HepG2 (cell line): ENCODE results near the gene TTC1.

ENCODE experiments used
- FOXM1 ChIP-seq: sonication (generic); formaldehyde crosslinking; IDR thresholded peaks from 2 replicates; pipeline ENCODE4 v1.5.0; 2020; ENCODE audit warnings: missing genetic modification reagents
- HCFC1 ChIP-seq: fragments of 150-350 bp; IDR thresholded peaks from 2 replicates; pipeline ENCODE4 v1.6.1; 2014; ENCODE audit warnings: low read depth, low read length
- IKZF4 ChIP-seq: sonication (generic); formaldehyde crosslinking; IDR thresholded peaks from 2 replicates; pipeline ENCODE4 v1.5.1; 2020; ENCODE audit warnings: borderline replicate concordance, mild to moderate bottlenecking, low read depth, missing genetic modification reagents; ENCODE audit errors: not compliant biosample characterization
- MAFK ChIP-seq, 2 experiments: IDR thresholded peaks in 1 of 2; conservative IDR thresholded peaks in 1 of 2; 2 replicates each; pipeline ENCODE4 v1.6.1; 2011; ENCODE audit warnings: improper control_type of control experiment in 2 of 2, low read length in 2 of 2
- POLR2AphosphoS2 ChIP-seq: IDR thresholded peaks from 2 replicates; pipeline ENCODE4 v1.6.1; 2011; ENCODE audit warnings: low read depth, low read length, improper control_type of control experiment
- POLR2AphosphoS5 ChIP-seq: IDR thresholded peaks from 2 replicates; pipeline ENCODE4 v1.6.1; 2012; ENCODE audit warnings: low read depth, low read length
- SPEN ChIP-seq: sonication (generic); formaldehyde crosslinking; IDR thresholded peaks from 2 replicates; pipeline ENCODE4 v1.5.1; 2020; ENCODE audit warnings: low read depth, mild to moderate bottlenecking, missing genetic modification reagents
- TAF1 ChIP-seq: sonication (generic); formaldehyde crosslinking; IDR thresholded peaks from 2 replicates; pipeline ENCODE4 v1.4.0; 2020; ENCODE audit warnings: missing genetic modification reagents
- ZNF660 ChIP-seq: sonication (generic); formaldehyde crosslinking; IDR thresholded peaks from 2 replicates; pipeline ENCODE4 v1.5.1; 2020; ENCODE audit warnings: mild to moderate bottlenecking, low read depth, missing genetic modification reagents, borderline replicate concordance
- ZSCAN29 ChIP-seq: sonication (generic); formaldehyde crosslinking; conservative IDR thresholded peaks from 2 replicates; pipeline ENCODE4 v1.4.0; 2020; ENCODE audit warnings: mild to moderate bottlenecking, missing genetic modification reagents
- TF ChIP-seq, protein P1 (sequence below): sonication (generic); formaldehyde crosslinking; IDR thresholded peaks from 2 replicates; pipeline ENCODE4 v1.5.0; 2020; ENCODE audit warnings: mild to moderate bottlenecking, missing genetic modification reagents, moderate library complexity
- TF ChIP-seq, protein P2 (sequence below): sonication (generic); formaldehyde crosslinking; IDR thresholded peaks from 2 replicates; pipeline ENCODE4 v1.4.0; 2020; ENCODE audit warnings: missing genetic modification reagents, borderline replicate concordance
- TF ChIP-seq, protein P3 (sequence below): IDR thresholded peaks from 2 replicates; pipeline ENCODE4 v1.6.1; 2016; ENCODE audit warnings: missing genetic modification reagents, missing compliant biosample characterization
- TF ChIP-seq, protein P4 (sequence below): sonication (generic); formaldehyde crosslinking; IDR thresholded peaks from 2 replicates; pipeline ENCODE4 v1.4.0; 2020; ENCODE audit warnings: low read depth, mild to moderate bottlenecking, missing genetic modification reagents

DNA sequence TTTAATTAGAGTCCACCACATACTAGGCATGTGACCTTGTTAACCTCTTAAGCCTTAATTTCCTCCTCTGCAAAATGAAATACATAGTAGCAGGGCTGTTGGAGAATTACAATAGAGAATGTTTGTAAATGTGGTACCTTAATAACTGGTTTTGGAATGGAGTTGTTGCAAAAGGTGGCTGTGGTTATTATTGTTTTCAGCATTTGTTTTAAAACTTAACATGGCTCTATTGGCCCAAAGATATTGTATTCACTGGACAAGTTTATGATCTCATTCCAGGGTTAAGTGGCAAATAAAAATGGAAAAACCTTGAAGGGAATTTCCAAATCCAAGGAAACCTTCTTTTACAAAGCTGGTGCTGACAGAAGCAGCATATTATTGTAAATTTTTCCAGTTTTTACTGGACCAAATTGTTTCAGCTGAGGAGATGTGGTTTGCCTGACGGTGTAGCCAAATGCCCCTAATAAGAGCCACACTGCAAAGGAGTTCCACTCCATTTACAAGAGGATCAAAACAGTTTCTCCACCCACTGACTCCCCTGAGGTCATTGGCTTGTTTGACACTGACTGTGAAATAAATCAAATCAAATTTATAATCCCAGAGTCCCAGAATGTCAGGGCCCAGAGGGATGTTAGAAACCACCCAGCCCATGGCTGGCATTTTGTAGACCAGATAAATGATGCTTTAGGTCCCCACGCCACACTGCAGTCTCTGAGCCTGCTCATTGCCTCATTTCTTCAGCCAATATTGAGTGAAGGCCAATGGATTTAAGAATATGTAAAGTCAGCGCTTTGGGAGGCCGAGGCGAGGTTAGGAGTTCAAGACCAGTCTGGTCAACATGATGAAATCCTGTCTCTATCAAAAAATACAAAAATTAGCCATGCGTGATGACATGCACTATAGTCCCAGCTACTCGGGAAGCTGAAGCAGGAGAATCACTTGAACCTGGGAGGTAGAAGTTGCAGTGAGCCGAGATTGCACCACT, 47.5 kb upstream of the TTC1 start:
- TF ChIP-seq HCFC1: no peak
- TF ChIP-seq POLR2AphosphoS5: no peak
- TF ChIP-seq, protein P1, sequence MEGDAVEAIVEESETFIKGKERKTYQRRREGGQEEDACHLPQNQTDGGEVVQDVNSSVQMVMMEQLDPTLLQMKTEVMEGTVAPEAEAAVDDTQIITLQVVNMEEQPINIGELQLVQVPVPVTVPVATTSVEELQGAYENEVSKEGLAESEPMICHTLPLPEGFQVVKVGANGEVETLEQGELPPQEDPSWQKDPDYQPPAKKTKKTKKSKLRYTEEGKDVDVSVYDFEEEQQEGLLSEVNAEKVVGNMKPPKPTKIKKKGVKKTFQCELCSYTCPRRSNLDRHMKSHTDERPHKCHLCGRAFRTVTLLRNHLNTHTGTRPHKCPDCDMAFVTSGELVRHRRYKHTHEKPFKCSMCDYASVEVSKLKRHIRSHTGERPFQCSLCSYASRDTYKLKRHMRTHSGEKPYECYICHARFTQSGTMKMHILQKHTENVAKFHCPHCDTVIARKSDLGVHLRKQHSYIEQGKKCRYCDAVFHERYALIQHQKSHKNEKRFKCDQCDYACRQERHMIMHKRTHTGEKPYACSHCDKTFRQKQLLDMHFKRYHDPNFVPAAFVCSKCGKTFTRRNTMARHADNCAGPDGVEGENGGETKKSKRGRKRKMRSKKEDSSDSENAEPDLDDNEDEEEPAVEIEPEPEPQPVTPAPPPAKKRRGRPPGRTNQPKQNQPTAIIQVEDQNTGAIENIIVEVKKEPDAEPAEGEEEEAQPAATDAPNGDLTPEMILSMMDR: no peak
- TF ChIP-seq, protein P2, sequence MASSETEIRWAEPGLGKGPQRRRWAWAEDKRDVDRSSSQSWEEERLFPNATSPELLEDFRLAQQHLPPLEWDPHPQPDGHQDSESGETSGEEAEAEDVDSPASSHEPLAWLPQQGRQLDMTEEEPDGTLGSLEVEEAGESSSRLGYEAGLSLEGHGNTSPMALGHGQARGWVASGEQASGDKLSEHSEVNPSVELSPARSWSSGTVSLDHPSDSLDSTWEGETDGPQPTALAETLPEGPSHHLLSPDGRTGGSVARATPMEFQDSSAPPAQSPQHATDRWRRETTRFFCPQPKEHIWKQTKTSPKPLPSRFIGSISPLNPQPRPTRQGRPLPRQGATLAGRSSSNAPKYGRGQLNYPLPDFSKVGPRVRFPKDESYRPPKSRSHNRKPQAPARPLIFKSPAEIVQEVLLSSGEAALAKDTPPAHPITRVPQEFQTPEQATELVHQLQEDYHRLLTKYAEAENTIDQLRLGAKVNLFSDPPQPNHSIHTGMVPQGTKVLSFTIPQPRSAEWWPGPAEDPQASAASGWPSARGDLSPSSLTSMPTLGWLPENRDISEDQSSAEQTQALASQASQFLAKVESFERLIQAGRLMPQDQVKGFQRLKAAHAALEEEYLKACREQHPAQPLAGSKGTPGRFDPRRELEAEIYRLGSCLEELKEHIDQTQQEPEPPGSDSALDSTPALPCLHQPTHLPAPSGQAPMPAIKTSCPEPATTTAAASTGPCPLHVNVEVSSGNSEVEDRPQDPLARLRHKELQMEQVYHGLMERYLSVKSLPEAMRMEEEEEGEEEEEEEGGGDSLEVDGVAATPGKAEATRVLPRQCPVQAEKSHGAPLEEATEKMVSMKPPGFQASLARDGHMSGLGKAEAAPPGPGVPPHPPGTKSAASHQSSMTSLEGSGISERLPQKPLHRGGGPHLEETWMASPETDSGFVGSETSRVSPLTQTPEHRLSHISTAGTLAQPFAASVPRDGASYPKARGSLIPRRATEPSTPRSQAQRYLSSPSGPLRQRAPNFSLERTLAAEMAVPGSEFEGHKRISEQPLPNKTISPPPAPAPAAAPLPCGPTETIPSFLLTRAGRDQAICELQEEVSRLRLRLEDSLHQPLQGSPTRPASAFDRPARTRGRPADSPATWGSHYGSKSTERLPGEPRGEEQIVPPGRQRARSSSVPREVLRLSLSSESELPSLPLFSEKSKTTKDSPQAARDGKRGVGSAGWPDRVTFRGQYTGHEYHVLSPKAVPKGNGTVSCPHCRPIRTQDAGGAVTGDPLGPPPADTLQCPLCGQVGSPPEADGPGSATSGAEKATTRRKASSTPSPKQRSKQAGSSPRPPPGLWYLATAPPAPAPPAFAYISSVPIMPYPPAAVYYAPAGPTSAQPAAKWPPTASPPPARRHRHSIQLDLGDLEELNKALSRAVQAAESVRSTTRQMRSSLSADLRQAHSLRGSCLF (CRISPR knock-in tag): no peak
- TF ChIP-seq, protein P3, sequence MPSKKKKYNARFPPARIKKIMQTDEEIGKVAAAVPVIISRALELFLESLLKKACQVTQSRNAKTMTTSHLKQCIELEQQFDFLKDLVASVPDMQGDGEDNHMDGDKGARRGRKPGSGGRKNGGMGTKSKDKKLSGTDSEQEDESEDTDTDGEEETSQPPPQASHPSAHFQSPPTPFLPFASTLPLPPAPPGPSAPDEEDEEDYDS (CRISPR knock-in tag): no peak
- TF ChIP-seq TAF1 (CRISPR knock-in tag): no peak
- no peak for TF ChIP-seq SPEN
- peak; percentile 44 to 51; a peak in 3 of 4 replicates for TF ChIP-seq MAFK (conservative IDR thresholded peaks at IDR 0.05 in 1 of 2, IDR thresholded peaks at IDR 0.05 in 1 of 2; ENCODE audit: low read length in 2 of 2)
- no peak for TF ChIP-seq ZNF660 (CRISPR knock-in tag)
- TF ChIP-seq, protein P4, sequence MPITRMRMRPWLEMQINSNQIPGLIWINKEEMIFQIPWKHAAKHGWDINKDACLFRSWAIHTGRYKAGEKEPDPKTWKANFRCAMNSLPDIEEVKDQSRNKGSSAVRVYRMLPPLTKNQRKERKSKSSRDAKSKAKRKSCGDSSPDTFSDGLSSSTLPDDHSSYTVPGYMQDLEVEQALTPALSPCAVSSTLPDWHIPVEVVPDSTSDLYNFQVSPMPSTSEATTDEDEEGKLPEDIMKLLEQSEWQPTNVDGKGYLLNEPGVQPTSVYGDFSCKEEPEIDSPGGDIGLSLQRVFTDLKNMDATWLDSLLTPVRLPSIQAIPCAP: no peak
- TF ChIP-seq FOXM1: no peak
- TF ChIP-seq IKZF4 (CRISPR knock-in tag): no peak
- TF ChIP-seq ZSCAN29 (CRISPR knock-in tag): no peak
- TF ChIP-seq POLR2AphosphoS2: no peak
